Measurements from ENCODE around the gene RPL22.

RPL22 gene

GRCh38 chr1:6148497-6149241 is 50.7 kb downstream of the RPL22 start (continued):
- no peak for TF ChIP-seq ARNTL (CRISPR knock-in tag; IDR thresholded peaks at IDR 0.05; ENCODE audit: borderline replicate concordance, low read depth)

GRCh38 chr1:6145864-6146410 is 53.5 kb downstream of the RPL22 start:
- ATAC-seq, result no peak

DNA sequence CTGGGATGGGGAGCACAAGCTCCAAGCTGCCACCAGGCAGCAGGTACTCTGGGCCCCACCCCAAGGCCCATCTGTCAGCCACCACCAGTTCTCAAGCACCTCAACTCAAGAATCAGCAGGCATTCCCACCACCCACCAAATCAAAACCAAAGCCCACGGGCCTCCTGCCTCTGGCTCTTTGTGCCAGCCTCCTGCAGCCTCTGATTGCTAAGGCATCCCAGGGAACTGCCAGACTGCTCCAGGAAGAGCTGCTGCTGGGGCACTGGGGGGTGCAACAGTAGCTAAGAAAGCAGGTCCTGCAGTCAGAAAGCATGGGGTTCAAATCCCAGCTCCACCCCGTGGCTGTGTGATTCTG is 54.0 kb downstream of the RPL22 start:
- TF ChIP-seq TSHZ2 (CRISPR knock-in tag; IDR thresholded peaks at IDR 0.05) (no peak), GLIS3 (CRISPR knock-in tag; IDR thresholded peaks at IDR 0.05) (no peak), CREB5 (CRISPR knock-in tag; IDR thresholded peaks at IDR 0.05; ENCODE audit: low read depth) (no peak), TCF4 (CRISPR knock-in tag; IDR thresholded peaks at IDR 0.05; ENCODE audit: borderline replicate concordance) (no peak), TOX (CRISPR knock-in tag; IDR thresholded peaks at IDR 0.05; ENCODE audit: borderline replicate concordance) (no peak), OSR1 (CRISPR knock-in tag; IDR thresholded peaks at IDR 0.05) (no peak), ZC3H10 (CRISPR knock-in tag; IDR thresholded peaks at IDR 0.05) (no peak), RARB (CRISPR knock-in tag; IDR thresholded peaks at IDR 0.05) (no peak), BACH2 (CRISPR knock-in tag; IDR thresholded peaks at IDR 0.05; ENCODE audit: borderline replicate concordance) (no peak), POU6F1 (CRISPR knock-in tag; IDR thresholded peaks at IDR 0.05; ENCODE audit: borderline replicate concordance, low read depth) (no peak), ESRRG (CRISPR knock-in tag; IDR thresholded peaks at IDR 0.05) (no peak), ISL1 (CRISPR knock-in tag; IDR thresholded peaks at IDR 0.05) (no peak)
- TF ChIP-seq, protein P1, sequence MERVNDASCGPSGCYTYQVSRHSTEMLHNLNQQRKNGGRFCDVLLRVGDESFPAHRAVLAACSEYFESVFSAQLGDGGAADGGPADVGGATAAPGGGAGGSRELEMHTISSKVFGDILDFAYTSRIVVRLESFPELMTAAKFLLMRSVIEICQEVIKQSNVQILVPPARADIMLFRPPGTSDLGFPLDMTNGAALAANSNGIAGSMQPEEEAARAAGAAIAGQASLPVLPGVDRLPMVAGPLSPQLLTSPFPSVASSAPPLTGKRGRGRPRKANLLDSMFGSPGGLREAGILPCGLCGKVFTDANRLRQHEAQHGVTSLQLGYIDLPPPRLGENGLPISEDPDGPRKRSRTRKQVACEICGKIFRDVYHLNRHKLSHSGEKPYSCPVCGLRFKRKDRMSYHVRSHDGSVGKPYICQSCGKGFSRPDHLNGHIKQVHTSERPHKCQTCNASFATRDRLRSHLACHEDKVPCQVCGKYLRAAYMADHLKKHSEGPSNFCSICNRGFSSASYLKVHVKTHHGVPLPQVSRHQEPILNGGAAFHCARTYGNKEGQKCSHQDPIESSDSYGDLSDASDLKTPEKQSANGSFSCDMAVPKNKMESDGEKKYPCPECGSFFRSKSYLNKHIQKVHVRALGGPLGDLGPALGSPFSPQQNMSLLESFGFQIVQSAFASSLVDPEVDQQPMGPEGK (CRISPR knock-in tag; IDR thresholded peaks at IDR 0.05; ENCODE audit: borderline replicate concordance), result no peak
- ATAC-seq, result no peak

More at GRCh38 chr1:6145864-6146410, 53.5 kb downstream of the RPL22 start:
- TF ChIP-seq, protein P1 (CRISPR knock-in tag; IDR thresholded peaks at IDR 0.05; ENCODE audit: borderline replicate concordance), result no peak
- TF ChIP-seq ZNF8 (CRISPR knock-in tag; IDR thresholded peaks at IDR 0.05) (no peak), ZNF565 (CRISPR knock-in tag; conservative IDR thresholded peaks at IDR 0.05; ENCODE audit: low read depth) (no peak), ZFP3 (CRISPR knock-in tag; IDR thresholded peaks at IDR 0.05) (no peak)
